B cell (primary cell): ENCODE measurements around the gene CYP3A5. TPM values are rescaled to one million over a fixed set of nuclear protein-coding genes. Genes with fewer than 3 reads are reported as not detected.

Source experiments
- ATAC-seq: fragments of 200-7000 bp; cut with Tn5 transposase; one replicate; pipeline ENCODE4 v1.10.0; 2021; ENCODE audit warnings: low read depth, mild to moderate bottlenecking, moderate number of reproducible peaks, moderate library complexity
- CTCF ChIA-PET: fragments of 350-600 bp; sonication (Branson Sonifier 250); formaldehyde crosslinking; loops from one replicate; lab custom pipeline; 2021; ENCODE audit warnings: antibody characterized with exemption, inconsistent platforms; lab: Charles Lee
- POLR2A ChIA-PET: fragments of 350-600 bp; sonication (Branson Sonifier 250); formaldehyde crosslinking; loops from one replicate; lab custom pipeline; 2021; ENCODE audit warnings: antibody characterized with exemption; lab: Charles Lee
- DNase-seq: peaks from one replicate; pipeline ENCODE4 v3.0.0; 2013
- H2AFZ ChIP-seq: 2 replicates; pipeline ENCODE4 v1.6.1; 2012; ENCODE audit warnings: mild to moderate bottlenecking, low read depth, low read length; ENCODE audit not compliant: insufficient read depth, poor library complexity, severe bottlenecking
- H3K27ac ChIP-seq, 2 donors: 1 replicate in 1 of 2; 2 replicates in 1 of 2; pipeline ENCODE4 v1.5.1; 2012 to 2013; ENCODE audit warnings: low read length in 2 of 2, mild to moderate bottlenecking in 2 of 2, moderate library complexity in 1 of 2
- H3K27me3 ChIP-seq, 4 experiments: fragments of 200-600 bp in 1 of 4; sonication (generic) in 1 of 4; replicated peaks in 1 of 4; 1 replicate in 2 of 4; 2 replicates in 2 of 4; pipeline versions ENCODE4 v1.6.1 to v1.7.0; 2013 to 2016; ENCODE audit warnings: low read length in 3 of 4, mild to moderate bottlenecking in 2 of 4, mixed read lengths in 1 of 4, moderate library complexity in 1 of 4; ENCODE audit not compliant: insufficient read depth in 4 of 4, control insufficient read depth in 3 of 4; ENCODE audit errors: control extremely low read depth in 1 of 4
- H3K36me3 ChIP-seq, 2 experiments: replicated peaks in 1 of 2; 1 replicate in 1 of 2; 2 replicates in 1 of 2; pipeline versions ENCODE4 v1.6.1 to v1.7.1; 2013; ENCODE audit warnings: low read length in 1 of 2; ENCODE audit not compliant: insufficient read depth in 2 of 2, control insufficient read depth in 1 of 2; ENCODE audit errors: control extremely low read depth in 1 of 2, extremely low read depth in 1 of 2
- H3K4me1 ChIP-seq, 2 donors: fragments of 200-600 bp in 1 of 2; sonication (generic) in 1 of 2; 1 replicate in 1 of 2; 2 replicates in 1 of 2; pipeline versions ENCODE4 v1.5.1 to v1.6.1; 2013 to 2017; ENCODE audit warnings: low read length in 2 of 2; ENCODE audit not compliant: control insufficient read depth in 2 of 2, insufficient read depth in 2 of 2
- H3K4me2 ChIP-seq: replicated peaks from 2 replicates; pipeline ENCODE3; 2012; ENCODE audit warnings: mild to moderate bottlenecking, low read depth, low read length; ENCODE audit not compliant: poor library complexity, severe bottlenecking
- H3K4me3 ChIP-seq, 5 experiments: fragments of 200-600 bp in 1 of 5; sonication (generic) in 1 of 5; 1 replicate in 3 of 5; 2 replicates in 2 of 5; pipeline versions ENCODE4 v1.5.1 to v1.7.0; 2011 to 2016; ENCODE audit warnings: low read length in 4 of 5, mild to moderate bottlenecking in 4 of 5, low read depth in 2 of 5, control low read depth in 1 of 5, moderate library complexity in 1 of 5; ENCODE audit not compliant: insufficient read depth in 1 of 5; ENCODE audit errors: control extremely low read depth in 1 of 5, extremely low read depth in 1 of 5
- H3K79me2 ChIP-seq: fragments of 200-600 bp; sonication (generic); one replicate; pipeline ENCODE4 v1.6.0; 2016; ENCODE audit warnings: low read length; ENCODE audit not compliant: control insufficient read depth, insufficient read depth
- H3K9ac ChIP-seq: fragments of 200-600 bp; sonication (generic); 2 replicates; pipeline ENCODE4 v1.6.1; 2017; ENCODE audit warnings: mild to moderate bottlenecking, low read length, moderate library complexity
- H3K9me3 ChIP-seq, 3 donors: one replicate each; pipeline versions ENCODE4 v1.6.1 to v1.7.1; 2013; ENCODE audit warnings: low read length in 2 of 3; ENCODE audit not compliant: control insufficient read depth in 2 of 3, insufficient read depth in 1 of 3; ENCODE audit errors: control extremely low read depth in 1 of 3
- H4K20me1 ChIP-seq: 2 replicates; pipeline ENCODE4 v1.6.0; 2012; ENCODE audit warnings: mild to moderate bottlenecking, low read length; ENCODE audit not compliant: insufficient read depth, control insufficient read depth, poor library complexity, severe bottlenecking
- H3K27ac Mint-ChIP-seq: one replicate; pipeline ENCODE4 v1.8.0; 2021; ENCODE audit warnings: mixed read lengths
- H3K27me3 Mint-ChIP-seq: one replicate; pipeline ENCODE4 v1.8.0; 2021; ENCODE audit warnings: mixed read lengths
- H3K4me1 Mint-ChIP-seq: one replicate; pipeline ENCODE4 v1.8.0; 2021; ENCODE audit warnings: mixed read lengths
- H3K4me3 Mint-ChIP-seq: one replicate; pipeline ENCODE4 v1.8.0; 2021; ENCODE audit warnings: mixed read lengths
- H3K9me3 Mint-ChIP-seq: one replicate; pipeline ENCODE4 v1.8.0; 2022; ENCODE audit warnings: mixed read lengths; ENCODE audit not compliant: insufficient read depth
- CTCF ChIP-seq: fragments of 200-600 bp; IDR thresholded peaks from one replicate; pipeline ENCODE4 v1.8.0; 2022; ENCODE audit warnings: antibody characterized with exemption, mild to moderate bottlenecking
- EZH2 ChIP-seq: IDR thresholded peaks from 2 replicates; pipeline ENCODE4 v1.6.1; 2012; ENCODE audit warnings: borderline replicate concordance, low read depth, mild to moderate bottlenecking, moderate library complexity, low read length; ENCODE audit not compliant: insufficient read depth, poor library complexity, severe bottlenecking
- WGBS: methylation state at CpG from one replicate; pipeline ENCODE4 v1.1.5; 2013; ENCODE audit warnings: missing lambda C conversion rate; ENCODE audit not compliant: insufficient coverage; 5-methylcytosine and 5-hydroxymethylcytosine counted together
- intact Hi-C: fragments of 100-400 bp; cut with micrococcal nuclease; formaldehyde crosslinking; loops from one replicate; pipeline ENCODE4 v1.10.0; 2022
- polyA plus RNA-seq: library from polyadenylated mRNA; depleted of rRNA; stranded (reverse); fragments of >200 nt; gene quantifications from 2 replicates; pipeline ENCODE4 v1.2.3, GENCODE V29; 2012
- total RNA-seq, 2 donors: library from RNA; stranded (reverse); fragments of 120-200 nt in 1 of 2; gene quantifications; 1 replicate in 1 of 2; 2 replicates in 1 of 2; pipeline versions ENCODE4 v1.2.3 to v1.2.4, GENCODE V29; 2013 to 2022

Gene CYP3A5
- total and polyA plus RNA-seq, 2 donors (not counting 1 experiment from before 2014, with no cell fraction given), result not detected

GRCh38 chr7:99642027-99642426 lies 37.8 kb downstream of the CYP3A5 start:
- no peaks in the 10 kb centered on the region for H3K4me1 ChIP-seq
- H3K4me3 ChIP-seq, result no peak overlapping the region
- H3K9me3 ChIP-seq, result no peaks in the 10 kb centered on the region
- ATAC-seq (no peak), DNase-seq (no peak)
- H3K9me3 Mint-ChIP-seq, result no peaks in the 10 kb centered on the region
- TF ChIP-seq CTCF (no peak), EZH2 (no peak)
- no peaks in the 10 kb centered on the region for H3K79me2 ChIP-seq
- peaks cover 0 to 7% of the 10 kb centered on the region in 2 experiments for H3K36me3 ChIP-seq
- intact Hi-C loops, result no loop called here
- H3K4me1 Mint-ChIP-seq, result no peaks in the 10 kb centered on the region
- H3K4me2 ChIP-seq, result no peak overlapping the region
- H4K20me1 ChIP-seq, result no peaks in the 10 kb centered on the region
- no peak overlapping the region for H3K27ac ChIP-seq
- no peak overlapping the region for H2AFZ ChIP-seq
- POLR2A ChIA-PET, result no interaction called here
- no peaks in the 10 kb centered on the region for H3K27me3 Mint-ChIP-seq
- no peaks in the 10 kb centered on the region for H3K27me3 ChIP-seq
- H3K9ac ChIP-seq, result no peak overlapping the region
- H3K27ac Mint-ChIP-seq, result no peak overlapping the region
- no peak overlapping the region for H3K4me3 Mint-ChIP-seq
- CTCF ChIA-PET, result no interaction called here
- WGBS, result 94% methylated on average over 1 of the region's 1 CpG

- DNase-seq (no peak), ATAC-seq (no peak)
- Histone ChIP-seq H3K9ac (no peak overlapping the region), H3K4me2 (no peak overlapping the region), H3K9me3 (no peaks in the 10 kb centered on the region), H3K27me3 (no peaks in the 10 kb centered on the region), H3K27ac (no peak overlapping the region), H3K4me1 (no peaks in the 10 kb centered on the region), H3K4me3 (no peak overlapping the region), H4K20me1 (no peaks in the 10 kb centered on the region), H3K36me3 (peaks cover 0 to 7% of the 10 kb centered on the region in 2 experiments), H3K79me2 (no peaks in the 10 kb centered on the region), H2AFZ (no peak overlapping the region)
- CTCF ChIA-PET, result no interaction called here
- POLR2A ChIA-PET, result no interaction called here
- intact Hi-C loops, result no loop called here
- no peaks in the 10 kb centered on the region for H3K9me3 Mint-ChIP-seq
- no peaks in the 10 kb centered on the region for H3K27me3 Mint-ChIP-seq
- no peak for TF ChIP-seq CTCF
- no peak for TF ChIP-seq EZH2
- H3K4me1 Mint-ChIP-seq, result no peaks in the 10 kb centered on the region
- no peak overlapping the region for H3K4me3 Mint-ChIP-seq
- H3K27ac Mint-ChIP-seq, result no peak overlapping the region
Observed at GRCh38 chr7:99639267-99639666, 40.5 kb downstream of the CYP3A5 start.
